Kidney (tissue), 22 donors: ENCODE results near the gene PCDHB5. TPM values are rescaled to one million over a fixed set of nuclear protein-coding genes. Genes with fewer than 3 reads are reported as not detected.
"Not testable (repeated sequence)": the region's sequence is repeated elsewhere in the genome, so short reads cannot be mapped to it uniquely, and the experiment has no call there.

Experiments used
- DNase-seq, 5 donors: peaks; one replicate each; pipeline ENCODE4 v3.0.0-alpha.2; 2013 to 2020
- FAIRE-seq: peaks from 2 replicates; lab custom pipeline; 2012; peaks lifted over from hg19 to GRCh38; lab: Jason Lieb, UNC
- H3K27ac ChIP-seq, 2 donors: one replicate each; pipeline ENCODE4 v1.7.0; 2013; ENCODE audit warnings: low read depth in 2 of 2, low read length in 2 of 2, inconsistent platforms in 1 of 2
- H3K27me3 ChIP-seq: one replicate; pipeline ENCODE4 v1.7.1; 2013; ENCODE audit warnings: low read length, inconsistent platforms; ENCODE audit not compliant: control insufficient read depth, insufficient read depth
- H3K36me3 ChIP-seq, 3 donors: one replicate each; pipeline versions ENCODE4 v1.7.0 to v1.7.1; 2013; ENCODE audit warnings: low read length in 3 of 3, control low read depth in 1 of 3, inconsistent platforms in 1 of 3; ENCODE audit not compliant: insufficient read depth in 3 of 3, control insufficient read depth in 2 of 3
- H3K4me1 ChIP-seq, 3 donors: one replicate each; pipeline versions ENCODE4 v1.7.0 to v1.7.1; 2013; ENCODE audit warnings: low read length in 3 of 3, inconsistent platforms in 1 of 3, low read depth in 1 of 3; ENCODE audit not compliant: control insufficient read depth in 2 of 3, insufficient read depth in 2 of 3
- H3K4me3 ChIP-seq, 3 donors: one replicate each; pipeline versions ENCODE4 v1.7.0 to v1.8.1; 2013; ENCODE audit warnings: low read length in 3 of 3, control low read depth in 1 of 3, inconsistent platforms in 1 of 3
- H3K9ac ChIP-seq, 3 donors: one replicate each; pipeline versions ENCODE4 v1.7.0 to v1.7.1; 2013; ENCODE audit warnings: low read length in 3 of 3, control low read depth in 1 of 3, inconsistent platforms in 1 of 3
- H3K9me3 ChIP-seq, 3 donors: one replicate each; pipeline versions ENCODE4 v1.7.0 to v1.7.1; 2013; ENCODE audit warnings: low read length in 3 of 3, control low read depth in 1 of 3, inconsistent platforms in 1 of 3; ENCODE audit not compliant: control insufficient read depth in 2 of 3, insufficient read depth in 1 of 3
- intact Hi-C: fragments of 100-400 bp; cut with DNase I; formaldehyde crosslinking; loops from one replicate; pipeline ENCODE4 v1.11.1; 2022
- long read RNA-seq, 10 donors: library from polyadenylated mRNA in 1 of 10; unstranded in 1 of 10; transcript quantifications; one replicate each; pipeline ENCODE4 v2.0.0 and lab custom pipeline, GENCODE V29; 2021 to 2026
- polyA plus RNA-seq: library from polyadenylated mRNA; stranded (reverse); fragments of 350-450 nt; fragmentation: Illumina TruSeq; extraction: RNeasy Lipid Tissue Mini Kit (QIAGEN cat#74804); gene quantifications from one replicate; pipeline ENCODE4 v1.2.3, GENCODE V29; 2014; ENCODE audit warnings: low read depth, low replicate concordance; ENCODE audit not compliant: insufficient read depth
- total RNA-seq: library from RNA; stranded (reverse); fragmentation: NEBNext Ultra II Directional; extraction: Animal tissue kit (Norgen Biotek cat#: 25700); gene quantifications from one replicate; pipeline ENCODE4 v1.2.1, GENCODE V29; 2021
- TF ChIP-seq, protein P1 (sequence below): IDR thresholded peaks from 3 replicates; pipeline ENCODE4 v1.5.1; 2012; ENCODE audit warnings: mild to moderate bottlenecking, moderate library complexity, borderline replicate concordance; ENCODE audit not compliant: insufficient read depth; ENCODE audit errors: extremely low read depth
- donor health status: control.
- donor health status: control.
- donor health status: control.
- donor health status: control.
- donor health status: control.
- donor health status: DM: yes; HTN: yes; CAD: no.
- donor health status: Normal renal cell carcinoma (clear cell type).

PCDHB5 gene
- total RNA-seq (7.5 TPM), polyA plus RNA-seq (2.1 TPM)
- long read RNA-seq, donor 1, transcript PCDHB5-201 (1 exons, 3,408 nt), result major isoform, 5 of 5 reads
- long read RNA-seq, donor 1, partial matches to known transcripts, result 0 of 5 reads
- long read RNA-seq, donor 1, other reads (novel, unspliced or antisense), result 0 of 5 reads
- long read RNA-seq, donor 2, transcript PCDHB5-201 (1 exons, 3,408 nt), result major isoform, 8 of 8 reads
- long read RNA-seq, donor 2, partial matches to known transcripts, result 0 of 8 reads
- long read RNA-seq, donor 2, other reads (novel, unspliced or antisense), result 0 of 8 reads
- long read RNA-seq, donor 3, transcript PCDHB5-201 (1 exons, 3,408 nt), result major isoform, 6 of 6 reads
- long read RNA-seq, donor 3, partial matches to known transcripts, result 0 of 6 reads
- long read RNA-seq, donor 3, other reads (novel, unspliced or antisense), result 0 of 6 reads
- long read RNA-seq, donor 4, transcript PCDHB5-201 (1 exons, 3,408 nt), result major isoform, 5 of 5 reads
- long read RNA-seq, donor 4, partial matches to known transcripts, result 0 of 5 reads
- long read RNA-seq, donor 4, other reads (novel, unspliced or antisense), result 0 of 5 reads
- long read RNA-seq, donor 5, result 0 reads
- long read RNA-seq, donor 6, partial matches to known transcripts, result 0 of 4 reads
- long read RNA-seq, donor 6, other reads (novel, unspliced or antisense), result 0 of 4 reads
- long read RNA-seq, donor 7, transcript PCDHB5-201 (1 exons, 3,408 nt), result major isoform, 6 of 7 reads
- long read RNA-seq, donor 7, partial matches to known transcripts, result 0 of 7 reads
- long read RNA-seq, donor 7, other reads (novel, unspliced or antisense), result 1 of 7 reads
- long read RNA-seq, donor 8, transcript PCDHB5-201 (1 exons, 3,408 nt), result major isoform, 8 of 8 reads
- long read RNA-seq, donor 8, partial matches to known transcripts, result 0 of 8 reads
- long read RNA-seq, donor 8, other reads (novel, unspliced or antisense), result 0 of 8 reads
- long read RNA-seq, donor 9, transcript PCDHB5-201 (1 exons, 3,408 nt), result major isoform, 9 of 9 reads
- long read RNA-seq, donor 9, partial matches to known transcripts, result 0 of 9 reads
- long read RNA-seq, donor 9, other reads (novel, unspliced or antisense), result 0 of 9 reads
- long read RNA-seq, donor 10, transcript PCDHB5-201 (1 exons, 3,408 nt), result major isoform, 8 of 8 reads
- long read RNA-seq, donor 10, partial matches to known transcripts, result 0 of 8 reads
- long read RNA-seq, donor 10, other reads (novel, unspliced or antisense), result 0 of 8 reads

- peaks cover 0 to 32% (median 13%) of the 10 kb centered on the region in 3 donors for H3K9me3 ChIP-seq
- FAIRE-seq, result no peak
- H3K36me3 ChIP-seq, result no peaks in the 10 kb centered on the region
- TF ChIP-seq, protein P1, sequence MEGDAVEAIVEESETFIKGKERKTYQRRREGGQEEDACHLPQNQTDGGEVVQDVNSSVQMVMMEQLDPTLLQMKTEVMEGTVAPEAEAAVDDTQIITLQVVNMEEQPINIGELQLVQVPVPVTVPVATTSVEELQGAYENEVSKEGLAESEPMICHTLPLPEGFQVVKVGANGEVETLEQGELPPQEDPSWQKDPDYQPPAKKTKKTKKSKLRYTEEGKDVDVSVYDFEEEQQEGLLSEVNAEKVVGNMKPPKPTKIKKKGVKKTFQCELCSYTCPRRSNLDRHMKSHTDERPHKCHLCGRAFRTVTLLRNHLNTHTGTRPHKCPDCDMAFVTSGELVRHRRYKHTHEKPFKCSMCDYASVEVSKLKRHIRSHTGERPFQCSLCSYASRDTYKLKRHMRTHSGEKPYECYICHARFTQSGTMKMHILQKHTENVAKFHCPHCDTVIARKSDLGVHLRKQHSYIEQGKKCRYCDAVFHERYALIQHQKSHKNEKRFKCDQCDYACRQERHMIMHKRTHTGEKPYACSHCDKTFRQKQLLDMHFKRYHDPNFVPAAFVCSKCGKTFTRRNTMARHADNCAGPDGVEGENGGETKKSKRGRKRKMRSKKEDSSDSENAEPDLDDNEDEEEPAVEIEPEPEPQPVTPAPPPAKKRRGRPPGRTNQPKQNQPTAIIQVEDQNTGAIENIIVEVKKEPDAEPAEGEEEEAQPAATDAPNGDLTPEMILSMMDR, result peak; percentile 13
- peak within 1 kb of the TSS; percentile 64 to 74 (median 68) for H3K4me3 ChIP-seq
- peak in 3 of 5 donors; percentile 17 to 51 (median 34) for DNase-seq
- intact Hi-C loops, result no loop called here
- H3K27ac ChIP-seq, result no peak within 1 kb of the TSS
- no peaks in the 10 kb centered on the region for H3K4me1 ChIP-seq
- no peaks in the 10 kb centered on the region for H3K27me3 ChIP-seq
- H3K9ac ChIP-seq, result peak within 1 kb of the TSS in 2 of 3 donors; percentile 45 to 68
Observed at GRCh38 chr5:141135030-141135717, at the start of gene PCDHB5. Gene PCDHB5 (plus strand): TSS chr5:141135206. CDS start chr5:141135435, 229 bp downstream.

DNA sequence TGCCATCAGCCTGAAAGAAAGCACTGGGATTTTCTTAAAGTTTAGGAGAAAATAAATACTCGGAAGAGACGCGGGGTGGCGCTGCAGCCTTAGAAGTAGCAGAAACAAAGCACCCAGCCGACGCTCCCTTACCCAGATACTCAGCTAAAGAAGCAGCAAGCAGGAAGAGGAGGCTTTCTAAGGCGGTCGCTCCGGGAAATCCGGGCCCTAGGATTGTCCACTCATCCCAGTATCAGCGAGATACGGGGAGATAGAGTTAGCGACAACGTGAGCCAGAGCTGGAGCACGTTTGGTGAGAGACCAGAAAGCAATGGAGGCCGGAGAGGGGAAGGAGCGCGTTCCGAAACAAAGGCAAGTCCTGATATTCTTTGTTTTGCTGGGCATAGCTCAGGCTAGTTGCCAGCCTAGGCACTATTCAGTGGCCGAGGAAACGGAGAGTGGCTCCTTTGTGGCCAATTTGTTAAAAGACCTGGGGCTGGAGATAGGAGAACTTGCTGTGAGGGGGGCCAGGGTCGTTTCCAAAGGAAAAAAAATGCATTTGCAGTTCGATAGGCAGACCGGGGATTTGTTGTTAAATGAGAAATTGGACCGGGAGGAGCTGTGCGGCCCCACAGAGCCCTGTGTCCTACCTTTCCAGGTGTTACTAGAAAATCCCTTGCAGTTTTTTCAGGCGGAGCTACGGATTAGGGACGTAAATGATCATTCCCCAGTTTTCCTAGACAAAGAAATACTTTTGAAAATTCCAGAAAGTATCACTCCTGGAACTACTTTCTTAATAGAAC lies 40.3 kb upstream of the PCDHB5 start, which contains the start of gene PCDHB2:
TSS of gene PCDHB2 (plus strand) at position 135 of the 782 bp plus-strand sequence. CDS start at position 311, 176 bp downstream.
- no peaks in the 10 kb centered on the region for H3K36me3 ChIP-seq
- peak within 1 kb of the TSS in 1 of 3 donors; percentile 26 for H3K9ac ChIP-seq
- no peaks in the 10 kb centered on the region for H3K4me1 ChIP-seq
- no peak for FAIRE-seq
- intact Hi-C loops, result no loop called here
- H3K27ac ChIP-seq, result no peak within 1 kb of the TSS
- H3K27me3 ChIP-seq, result no peaks in the 10 kb centered on the region
- peak within 1 kb of the TSS; percentile 24 to 50 (median 26) for H3K4me3 ChIP-seq
- peak; percentile 26 to 55 (median 46) for DNase-seq
- TF ChIP-seq, protein P1, result no peak
- peaks cover 0 to 26% (median 4%) of the 10 kb centered on the region in 3 donors for H3K9me3 ChIP-seq

GRCh38 chr5:141095263-141095641 lies 39.8 kb upstream of the PCDHB5 start:
- Histone ChIP-seq H3K9ac (no peak overlapping the region), H3K27me3 (no peaks in the 10 kb centered on the region), H3K27ac (no peak overlapping the region), H3K4me3 (peak overlapping the region in 1 of 3 donors; percentile 50), H3K9me3 (peaks cover 0 to 28% (median 4%) of the 10 kb centered on the region in 3 donors), H3K36me3 (no peaks in the 10 kb centered on the region), H3K4me1 (no peaks in the 10 kb centered on the region)
- FAIRE-seq (no peak), DNase-seq (peak in 1 of 5 donors; percentile 41)
- intact Hi-C loops, result no loop called here
- TF ChIP-seq, protein P1, result no peak

GRCh38 chr5:141096181-141096580 lies 38.8 kb upstream of the PCDHB5 start:
- H3K9ac ChIP-seq, H3K4me1 ChIP-seq, H3K27me3 ChIP-seq, H3K4me3 ChIP-seq, H3K36me3 ChIP-seq, intact Hi-C loops, H3K27ac ChIP-seq, FAIRE-seq: not testable (repeated sequence)
- peaks cover 0 to 38% (median 4%) of the 10 kb centered on the region in 3 donors for H3K9me3 ChIP-seq
- DNase-seq, result peak in 1 of 5 donors; percentile 48
